ENCODE measurements around the gene PRKCA.

DNA sequence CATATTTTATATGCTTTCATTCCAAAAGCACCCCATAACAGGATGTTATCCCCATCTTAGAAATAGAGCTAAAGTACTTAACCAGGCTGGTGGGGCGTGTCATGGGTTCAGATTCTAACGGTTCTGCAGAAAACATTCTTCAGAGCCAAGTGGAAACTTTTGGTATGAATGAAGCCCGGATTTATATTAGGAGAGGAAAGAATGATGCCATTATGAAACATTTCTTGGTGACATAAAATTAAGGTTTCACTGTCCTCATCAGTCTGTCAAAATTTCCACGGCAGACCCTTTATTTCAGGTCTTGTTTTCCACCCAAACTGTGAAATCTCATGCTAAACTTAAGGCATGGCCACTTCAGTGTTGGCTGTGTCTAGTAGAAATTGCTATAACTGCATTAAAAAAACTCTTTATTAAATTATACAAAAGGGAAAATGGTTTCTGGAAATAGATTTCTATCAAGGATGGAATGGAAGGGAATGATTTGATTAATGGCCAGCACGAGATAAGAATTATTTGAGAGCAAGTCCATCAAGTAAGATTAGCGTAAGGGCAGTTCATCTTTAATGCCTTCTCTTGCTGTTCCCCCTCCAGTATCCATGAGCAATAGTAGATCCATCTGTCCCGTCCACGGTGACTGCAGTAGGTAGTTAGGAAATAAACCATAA, 11.7 kb downstream of the PRKCA start:
- TF ChIP-seq SUZ12 (IDR thresholded peaks at IDR 0.05; ENCODE audit: extremely low read depth, insufficient read depth, insufficient read length) (no peak), ZNF274 (IDR thresholded peaks at IDR 0.05; ENCODE audit: low read depth, low read length) (no peak)

Measured in NT2/D1 (cell line).